Neural progenitor cell (in vitro differentiated cells): Measurements from ENCODE around the gene CAPN12. TPM values are rescaled to one million over a fixed set of nuclear protein-coding genes. Genes with fewer than 3 reads are reported as not detected.

Experiments used
- DNase-seq: peaks from one replicate; pipeline ENCODE4 v3.0.0-alpha.2; 2016; ENCODE audit warnings: low spot score
- H2AFZ ChIP-seq: fragments of 200-600 bp; sonication (generic); replicated peaks from 2 replicates; pipeline ENCODE4 v1.6.1; 2016; ENCODE audit warnings: antibody characterized with exemption
- H3F3A ChIP-seq: fragments of 200-600 bp; sonication (generic); 2 replicates; pipeline ENCODE4 v1.6.1; 2016; ENCODE audit warnings: antibody characterized with exemption, low read depth
- H3K27ac ChIP-seq: fragments of 200-600 bp; sonication (generic); 2 replicates; pipeline ENCODE4 v1.5.1; 2016; ENCODE audit warnings: mild to moderate bottlenecking
- H3K27me3 ChIP-seq: fragments of 200-600 bp; sonication (generic); 2 replicates; pipeline ENCODE4 v1.6.1; 2016; ENCODE audit warnings: mild to moderate bottlenecking, moderate library complexity
- H3K36me3 ChIP-seq: fragments of 200-600 bp; sonication (generic); 2 replicates; pipeline ENCODE4 v1.5.1; 2016
- H3K4me1 ChIP-seq: fragments of 200-600 bp; sonication (generic); 2 replicates; pipeline ENCODE4 v1.6.1; 2016; ENCODE audit warnings: mixed run types
- H3K4me2 ChIP-seq: fragments of 200-600 bp; sonication (generic); 2 replicates; pipeline ENCODE4 v1.6.1; 2016
- H3K4me3 ChIP-seq: fragments of 200-600 bp; sonication (generic); 2 replicates; pipeline ENCODE4 v1.5.1; 2016
- H3K79me2 ChIP-seq: fragments of 200-600 bp; sonication (generic); 2 replicates; pipeline ENCODE4 v1.6.1; 2016; ENCODE audit warnings: low read depth
- H3K9ac ChIP-seq: fragments of 200-600 bp; sonication (generic); 2 replicates; pipeline ENCODE4 v1.6.1; 2016
- H3K9me3 ChIP-seq: fragments of 200-600 bp; sonication (generic); 2 replicates; pipeline ENCODE4 v1.5.1; 2016; ENCODE audit warnings: low read depth
- H4K20me1 ChIP-seq: fragments of 200-600 bp; sonication (generic); 2 replicates; pipeline ENCODE4 v1.6.1; 2016; ENCODE audit warnings: low read depth
- H3K27ac Mint-ChIP-seq: 3 replicates; pipeline ENCODE4 v1.8.0; 2021; ENCODE audit warnings: mixed read lengths
- H3K27me3 Mint-ChIP-seq: 2 replicates; pipeline ENCODE4 v1.8.0; 2022; ENCODE audit warnings: low read depth, mild to moderate bottlenecking, inconsistent platforms, moderate library complexity, mixed read lengths; ENCODE audit not compliant: insufficient read depth
- H3K36me3 Mint-ChIP-seq: 3 replicates; pipeline ENCODE4 v1.8.0; 2021; ENCODE audit warnings: mixed read lengths
- H3K4me1 Mint-ChIP-seq: 3 replicates; pipeline ENCODE4 v1.8.0; 2021; ENCODE audit warnings: mixed read lengths
- H3K4me3 Mint-ChIP-seq: 3 replicates; pipeline ENCODE4 v1.8.0; 2021; ENCODE audit warnings: mild to moderate bottlenecking, moderate library complexity, mixed read lengths
- H3K9me3 Mint-ChIP-seq: 3 replicates; pipeline ENCODE4 v1.8.0; 2020; ENCODE audit warnings: mixed read lengths
- CTCF ChIP-seq: fragments of 200-600 bp; sonication (generic); IDR thresholded peaks from 2 replicates; pipeline ENCODE4 v1.5.1; 2017; ENCODE audit warnings: antibody characterized with exemption, mild to moderate bottlenecking
- EZH2 ChIP-seq: fragments of 200-600 bp; sonication (generic); IDR thresholded peaks from 2 replicates; pipeline ENCODE4 v1.6.1; 2017; ENCODE audit warnings: antibody characterized with exemption, mild to moderate bottlenecking, moderate library complexity
- EZH2phosphoT487 ChIP-seq: fragments of 200-600 bp; sonication (generic); IDR thresholded peaks from 2 replicates; pipeline ENCODE4 v1.6.1; 2017; ENCODE audit warnings: antibody characterized with exemption
- total RNA-seq: library from RNA; depleted of rRNA; stranded (reverse); fragments of >200 nt; gene quantifications from 2 replicates; pipeline ENCODE4 v1.2.3, GENCODE V29; 2015; ENCODE audit warnings: low replicate concordance

The CAPN12 gene
- total RNA-seq, 1 donor from 2014 or later, result 1.0 TPM

GRCh38 chr19:38740257-38740592, 4.0 kb downstream of the CAPN12 start:
- Mint-ChIP-seq H3K4me1 (peaks cover 6% of the 10 kb centered on the region), H3K9me3 (no peaks in the 10 kb centered on the region), H3K36me3 (peaks cover 2% of the 10 kb centered on the region), H3K4me3 (no peak overlapping the region), H3K27ac (no peak overlapping the region), H3K27me3 (peaks cover 15% of the 10 kb centered on the region)
- Histone ChIP-seq H2AFZ (no peak overlapping the region), H3K4me2 (no peak overlapping the region), H3F3A (peaks cover 2% of the 10 kb centered on the region), H3K9ac (no peak overlapping the region), H3K27ac (no peak overlapping the region), H3K4me3 (no peak overlapping the region), H3K36me3 (no peaks in the 10 kb centered on the region), H3K4me1 (peaks cover 4% of the 10 kb centered on the region), H3K27me3 (peaks cover 22% of the 10 kb centered on the region), H3K9me3 (no peaks in the 10 kb centered on the region), H3K79me2 (no peaks in the 10 kb centered on the region), H4K20me1 (no peaks in the 10 kb centered on the region)
- no peak for DNase-seq
- TF ChIP-seq CTCF (no peak), EZH2 (no peak), EZH2phosphoT487 (no peak)

GRCh38 chr19:38739440-38740256, 4.6 kb downstream of the CAPN12 start:
- Histone ChIP-seq H3K36me3 (no peaks in the 10 kb centered on the region), H3K27ac (no peak overlapping the region), H3F3A (peaks cover 8% of the 10 kb centered on the region), H3K9me3 (no peaks in the 10 kb centered on the region), H2AFZ (no peak overlapping the region), H3K4me1 (peaks cover 8% of the 10 kb centered on the region), H3K4me3 (no peak overlapping the region), H3K79me2 (no peaks in the 10 kb centered on the region), H3K4me2 (no peak overlapping the region), H3K27me3 (peaks cover 22% of the 10 kb centered on the region), H3K9ac (no peak overlapping the region), H4K20me1 (peaks cover 4% of the 10 kb centered on the region)
- no peak for DNase-seq
- H3K27ac Mint-ChIP-seq, result peak overlapping the region; percentile 72
- H3K36me3 Mint-ChIP-seq, result peaks cover 2% of the 10 kb centered on the region
- no peak overlapping the region for H3K4me3 Mint-ChIP-seq
- H3K4me1 Mint-ChIP-seq, result peaks cover 8% of the 10 kb centered on the region
- H3K27me3 Mint-ChIP-seq, result peaks cover 17% of the 10 kb centered on the region
- no peaks in the 10 kb centered on the region for H3K9me3 Mint-ChIP-seq
- TF ChIP-seq EZH2phosphoT487 (no peak), CTCF (no peak), EZH2 (no peak)

GRCh38 chr19:38737921-38738737, 6.1 kb downstream of the CAPN12 start:
- no peak overlapping the region for H3K9ac ChIP-seq
- Mint-ChIP-seq H3K9me3 (no peaks in the 10 kb centered on the region), H3K27me3 (peaks cover 17% of the 10 kb centered on the region), H3K4me1 (peaks cover 8% of the 10 kb centered on the region), H3K36me3 (peaks cover 2% of the 10 kb centered on the region), H3K27ac (no peak overlapping the region), H3K4me3 (peak overlapping the region; percentile 50)
- no peak overlapping the region for H2AFZ ChIP-seq
- H3K4me3 ChIP-seq, result no peak overlapping the region
- peaks cover 14% of the 10 kb centered on the region for H3F3A ChIP-seq
- DNase-seq, result no peak
- H3K36me3 ChIP-seq, result no peaks in the 10 kb centered on the region
- peaks cover 9% of the 10 kb centered on the region for H4K20me1 ChIP-seq
- H3K4me1 ChIP-seq, result peaks cover 12% of the 10 kb centered on the region
- no peaks in the 10 kb centered on the region for H3K9me3 ChIP-seq
- H3K27ac ChIP-seq, result no peak overlapping the region
- H3K27me3 ChIP-seq, result peaks cover 22% of the 10 kb centered on the region
- TF ChIP-seq CTCF, result no peak
- no peak for TF ChIP-seq EZH2phosphoT487
- no peak for TF ChIP-seq EZH2
- H3K79me2 ChIP-seq, result no peaks in the 10 kb centered on the region
- H3K4me2 ChIP-seq, result no peak overlapping the region
